ENCODE results near the gene RPS6KA2.

RPS6KA2 gene

GRCh38 chr6:166415833-166416347, 211.2 kb downstream of the RPS6KA2 start:
- H3K4me3 ChIP-seq (ENCODE audit: low read depth, low read length), result no peak overlapping the region

GRCh38 chr6:166415306-166415705, 211.7 kb downstream of the RPS6KA2 start:
- H3K27ac ChIP-seq, result no peak overlapping the region

More at GRCh38 chr6:166415833-166416347, 211.2 kb downstream of the RPS6KA2 start:
- Histone ChIP-seq H3K27me3 (ENCODE audit: insufficient read depth, low read depth, severe bottlenecking) (no peaks in the 10 kb centered on the region), H3K9me3 (ENCODE audit: severe bottlenecking) (no peaks in the 10 kb centered on the region), H3K27ac (no peak overlapping the region), H3K36me3 (peaks cover 4% of the 10 kb centered on the region; the same call in 1 of the 2 replicates)
- TF ChIP-seq CTCF (IDR thresholded peaks at IDR 0.05; ENCODE audit: low read depth, low read length), result no peak
- no peak for DNase-seq

GRCh38 chr6:166413491-166413951, 213.5 kb downstream of the RPS6KA2 start:
- Histone ChIP-seq H3K27me3 (ENCODE audit: insufficient read depth, low read depth, severe bottlenecking) (no peaks in the 10 kb centered on the region), H3K9me3 (ENCODE audit: severe bottlenecking) (no peaks in the 10 kb centered on the region)
- no peak for TF ChIP-seq CTCF (IDR thresholded peaks at IDR 0.05; ENCODE audit: low read depth, low read length)

More at GRCh38 chr6:166415306-166415705, 211.7 kb downstream of the RPS6KA2 start:
- Histone ChIP-seq H3K36me3 (0 out of 2 replicates have a peak, but pooled peaks cover 4% of the 10 kb centered on the region), H3K27me3 (ENCODE audit: insufficient read depth, low read depth, severe bottlenecking) (no peaks in the 10 kb centered on the region), H3K4me3 (ENCODE audit: low read depth, low read length) (no peak overlapping the region), H3K9me3 (ENCODE audit: severe bottlenecking) (no peaks in the 10 kb centered on the region)
- TF ChIP-seq CTCF (IDR thresholded peaks at IDR 0.05; ENCODE audit: low read depth, low read length), result no peak
- DNase-seq, result no peak

DNA sequence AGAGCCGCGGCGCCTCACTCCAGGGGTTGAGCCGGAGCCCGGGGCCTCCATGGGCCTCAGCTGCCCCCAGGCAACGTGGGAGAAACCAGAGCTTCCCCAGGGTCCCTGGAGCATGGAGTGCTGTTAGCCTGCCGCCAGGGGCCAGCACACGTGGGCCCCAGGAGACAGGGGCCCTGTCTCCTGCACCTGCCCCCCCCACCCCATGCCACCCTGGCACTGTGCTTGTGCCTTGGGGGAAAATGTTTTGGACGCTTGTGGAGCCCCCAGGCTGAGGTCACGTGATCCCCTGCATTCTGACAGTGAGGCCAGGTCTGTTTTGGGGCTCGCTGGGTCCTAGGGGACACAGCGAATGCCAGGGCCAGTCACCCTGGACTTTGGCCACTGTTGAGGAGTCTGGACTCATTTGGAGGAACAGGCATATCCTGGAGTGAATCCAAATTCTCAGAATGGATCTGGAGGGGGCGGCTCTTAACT, 214.1 kb downstream of the RPS6KA2 start:
- TF ChIP-seq CTCF (IDR thresholded peaks at IDR 0.05; ENCODE audit: low read depth, low read length), result no peak
- Histone ChIP-seq H3K36me3 (no peaks in the 10 kb centered on the region), H3K4me3 (ENCODE audit: low read depth, low read length) (no peak overlapping the region), H3K27ac (no peak overlapping the region), H3K27me3 (ENCODE audit: insufficient read depth, low read depth, severe bottlenecking) (no peaks in the 10 kb centered on the region), H3K9me3 (ENCODE audit: severe bottlenecking) (no peaks in the 10 kb centered on the region)
- no peak for DNase-seq

More at GRCh38 chr6:166413491-166413951, 213.5 kb downstream of the RPS6KA2 start:
- Histone ChIP-seq H3K4me3 (ENCODE audit: low read depth, low read length) (no peak overlapping the region), H3K36me3 (no peaks in the 10 kb centered on the region), H3K27ac (no peak overlapping the region)
- no peak for DNase-seq

DNA sequence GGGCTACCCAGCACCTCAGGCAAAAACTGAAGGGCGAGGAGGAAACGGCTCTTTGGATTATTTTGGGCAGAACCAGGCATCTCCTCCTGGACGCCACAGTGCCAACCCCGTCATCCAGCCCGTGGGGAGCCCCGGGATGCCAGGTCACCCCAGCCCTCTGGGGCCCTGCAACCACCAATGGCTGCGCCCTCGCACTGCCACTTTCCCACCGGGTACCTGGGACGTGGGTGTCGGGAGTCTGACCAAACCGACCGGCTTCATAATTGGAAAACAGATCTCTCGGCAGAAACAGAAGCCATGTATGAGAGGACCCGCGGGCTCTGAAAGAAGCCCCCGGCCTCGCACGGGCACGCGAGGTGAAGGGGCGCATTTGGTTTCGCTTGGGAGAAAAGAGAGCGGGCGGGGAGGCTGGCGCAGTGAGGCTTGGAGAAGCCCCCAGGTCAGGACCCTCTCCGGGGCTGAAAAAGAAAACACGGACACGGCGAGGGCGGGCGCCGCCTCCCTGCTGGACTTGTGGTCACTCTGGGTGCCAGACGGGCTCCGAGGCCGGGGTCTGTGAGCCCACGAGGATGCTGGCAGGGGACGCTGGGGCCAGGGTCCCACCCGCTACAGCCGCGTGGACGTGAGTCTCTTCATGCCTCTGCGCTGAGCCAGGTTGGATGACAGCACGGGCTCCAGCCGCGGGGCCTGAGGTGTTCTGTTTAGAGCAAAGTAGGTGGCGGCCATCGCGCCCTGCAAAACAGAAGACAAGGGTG, 214.7 kb downstream of the RPS6KA2 start:
- Histone ChIP-seq H3K27me3 (ENCODE audit: insufficient read depth, low read depth, severe bottlenecking) (no peaks in the 10 kb centered on the region), H3K4me3 (ENCODE audit: low read depth, low read length) (no peak overlapping the region), H3K27ac (no peak overlapping the region), H3K9me3 (ENCODE audit: severe bottlenecking) (no peaks in the 10 kb centered on the region), H3K36me3 (no peaks in the 10 kb centered on the region)
- no peak for TF ChIP-seq CTCF (IDR thresholded peaks at IDR 0.05; ENCODE audit: low read depth, low read length)
- no peak for DNase-seq
